ENCODE measurements around the gene TUBD1. TPM values are rescaled to one million over a fixed set of nuclear protein-coding genes. Genes with fewer than 3 reads are reported as not detected.

TUBD1 gene
- total RNA-seq, result 19.2 TPM

GRCh38 chr17:59892924-59893675 is at the start of gene TUBD1, which contains the start of gene RPS6KB1:
Gene TUBD1 (minus strand): TSS chr17:59892943. CDS start chr17:59891002, 1,941 bp downstream.
Gene RPS6KB1 (plus strand): TSS chr17:59893121. CDS start chr17:59893185, 64 bp downstream.

Other genes starting within 250 kb of the TUBD1 start
- gene PTRH2, start 185.5 kb downstream of the TUBD1 start, total RNA-seq, result 19.7 TPM
- 213 TPM for gene VMP1, start 185.3 kb downstream of the TUBD1 start, total RNA-seq
- gene RPS6KB1, start 178 bp upstream of the TUBD1 start, total RNA-seq, result 73.3 TPM
- 28.0 TPM for gene RNFT1, start 71.8 kb upstream of the TUBD1 start, total RNA-seq
- gene HEATR6, start 186.0 kb upstream of the TUBD1 start, total RNA-seq, result 44.3 TPM